IMR-90 (cell line): ENCODE results near the gene FAM131B. TPM values are rescaled to one million over a fixed set of nuclear protein-coding genes. Genes with fewer than 3 reads are reported as not detected.

ENCODE experiments used
- ATAC-seq: fragments of 200-7000 bp; cut with Tn5 transposase; 2 replicates; pipeline ENCODE4 v1.9.1; 2020; ENCODE audit warnings: low read depth, mild to moderate bottlenecking, moderate library complexity
- BruUV-seq: library from RNA; stranded (reverse); fragments of 400-500 nt; replicated peaks from 2 replicates; lab custom pipeline; 2021; lab: Mats Ljungman, UMichigan
- CTCF ChIA-PET: fragments of 300-600 bp; formaldehyde crosslinking; extraction: SDS; loops from one replicate; lab custom pipeline; 2021; ENCODE audit warnings: antibody characterized with exemption; lab: Yijun Ruan, JAX
- POLR2A ChIA-PET: fragments of 300-600 bp; sonication (Branson Sonifier 250); formaldehyde crosslinking; loops from one replicate; lab custom pipeline; 2022; ENCODE audit warnings: antibody characterized with exemption; ENCODE audit not compliant: unreplicated experiment; lab: Charles Lee
- DNase-seq: peaks from one replicate; pipeline ENCODE4 v3.0.0; 2013
- H2AFZ ChIP-seq: replicated peaks from 2 replicates; pipeline ENCODE3; 2013; ENCODE audit warnings: low read length, mild to moderate bottlenecking; ENCODE audit not compliant: poor library complexity
- H2AK5ac ChIP-seq: 2 replicates; pipeline ENCODE4 v1.6.1; 2013; ENCODE audit warnings: low read depth, low read length, inconsistent platforms
- H2AK9ac ChIP-seq: replicated peaks from 2 replicates; pipeline ENCODE3; 2013; ENCODE audit warnings: mild to moderate bottlenecking, low read depth, low read length, moderate library complexity; ENCODE audit not compliant: poor library complexity
- H2BK120ac ChIP-seq: 2 replicates; pipeline ENCODE4 v1.6.1; 2013; ENCODE audit warnings: low read depth, low read length, inconsistent platforms
- H2BK15ac ChIP-seq: 3 replicates; pipeline ENCODE4 v1.6.1; 2013; ENCODE audit warnings: low read depth, low read length, inconsistent platforms
- H2BK20ac ChIP-seq: 2 replicates; pipeline ENCODE4 v1.6.1; 2013; ENCODE audit warnings: low read depth, mild to moderate bottlenecking, inconsistent platforms, low read length, moderate library complexity
- H2BK5ac ChIP-seq: 2 replicates; pipeline ENCODE4 v1.6.1; 2013; ENCODE audit warnings: mild to moderate bottlenecking, low read depth, low read length, inconsistent platforms; ENCODE audit not compliant: poor library complexity, severe bottlenecking
- H3K14ac ChIP-seq: replicated peaks from 2 replicates; pipeline ENCODE4 v1.6.1; 2013; ENCODE audit warnings: low read depth, low read length, inconsistent platforms
- H3K18ac ChIP-seq: 2 replicates; pipeline ENCODE4 v1.6.1; 2013; ENCODE audit warnings: low read depth, low read length, control low read depth
- H3K23ac ChIP-seq: 2 replicates; pipeline ENCODE4 v1.6.1; 2013; ENCODE audit warnings: low read depth, low read length, inconsistent platforms
- H3K27ac ChIP-seq: 2 replicates; pipeline ENCODE4 v1.5.1; 2013; ENCODE audit warnings: mild to moderate bottlenecking, control low read depth, low read length; ENCODE audit not compliant: insufficient read depth
- H3K27me3 ChIP-seq: 2 replicates; pipeline ENCODE4 v1.6.1; 2013; ENCODE audit warnings: low read length; ENCODE audit not compliant: control insufficient read depth, insufficient read depth
- H3K36me3 ChIP-seq: 2 replicates; pipeline ENCODE4 v1.6.1; 2013; ENCODE audit warnings: low read length, mixed read lengths; ENCODE audit not compliant: control insufficient read depth, insufficient read depth
- H3K4ac ChIP-seq: 2 replicates; pipeline ENCODE4 v1.6.1; 2013; ENCODE audit warnings: low read depth, low read length, inconsistent platforms
- H3K4me1 ChIP-seq: 2 replicates; pipeline ENCODE4 v1.6.1; 2013; ENCODE audit warnings: low read length, mixed read lengths; ENCODE audit not compliant: control insufficient read depth, insufficient read depth
- H3K4me2 ChIP-seq: 2 replicates; pipeline ENCODE4 v1.6.1; 2013; ENCODE audit warnings: low read depth, mild to moderate bottlenecking, control low read depth, low read length, moderate library complexity
- H3K4me3 ChIP-seq: 2 replicates; pipeline ENCODE4 v1.5.1; 2013; ENCODE audit warnings: low read depth, mild to moderate bottlenecking, control low read depth, low read length, moderate library complexity; ENCODE audit not compliant: insufficient read depth
- H3K56ac ChIP-seq: 2 replicates; pipeline ENCODE4 v1.6.1; 2013; ENCODE audit warnings: low read length, inconsistent platforms; ENCODE audit not compliant: insufficient read depth; ENCODE audit errors: extremely low read depth
- H3K79me1 ChIP-seq, 2 experiments: 2 replicates each; pipeline ENCODE4 v1.6.1; 2013; ENCODE audit warnings: low read length in 2 of 2, inconsistent platforms in 1 of 2, low read depth in 1 of 2
- H3K9ac ChIP-seq: 2 replicates; pipeline ENCODE4 v1.6.1; 2013; ENCODE audit warnings: low read depth, low read length, control low read depth
- H3K9me1 ChIP-seq: 2 replicates; pipeline ENCODE4 v1.6.1; 2013; ENCODE audit warnings: low read length, inconsistent platforms; ENCODE audit not compliant: insufficient read depth
- H3K9me3 ChIP-seq: 2 replicates; pipeline ENCODE4 v1.6.1; 2013; ENCODE audit warnings: low read length; ENCODE audit not compliant: control insufficient read depth, insufficient read depth
- H4K20me1 ChIP-seq: 2 replicates; pipeline ENCODE4 v1.6.1; 2013; ENCODE audit warnings: low read length, inconsistent platforms; ENCODE audit not compliant: insufficient read depth
- H4K5ac ChIP-seq: 2 replicates; pipeline ENCODE4 v1.6.1; 2013; ENCODE audit warnings: mild to moderate bottlenecking, low read depth, low read length, control low read depth
- H4K8ac ChIP-seq, 2 experiments: 2 replicates each; pipeline ENCODE4 v1.6.1; 2013; ENCODE audit warnings: low read depth in 2 of 2, low read length in 2 of 2, control low read depth in 1 of 2, inconsistent platforms in 1 of 2
- H4K91ac ChIP-seq: 2 replicates; pipeline ENCODE4 v1.6.1; 2013; ENCODE audit warnings: low read depth, low read length, inconsistent platforms; ENCODE audit not compliant: insufficient read depth
- BHLHE40 ChIP-seq: fragments of 150-350 bp; IDR thresholded peaks from 2 replicates; pipeline ENCODE4 v1.6.1; 2016; ENCODE audit warnings: mild to moderate bottlenecking, low read depth, low read length
- CHD1 ChIP-seq: IDR thresholded peaks from 2 replicates; pipeline ENCODE4 v1.6.1; 2012; ENCODE audit warnings: low read depth, low read length, improper control_type of control experiment
- MAFK ChIP-seq: IDR thresholded peaks from 2 replicates; pipeline ENCODE4 v1.6.1; 2012; ENCODE audit warnings: low read depth, low read length, improper control_type of control experiment
- MAZ ChIP-seq: IDR thresholded peaks from 2 replicates; pipeline ENCODE4 v1.6.1; 2012; ENCODE audit warnings: low read depth, mild to moderate bottlenecking, low read length, improper control_type of control experiment, moderate library complexity, borderline replicate concordance
- MXI1 ChIP-seq: IDR thresholded peaks from 2 replicates; pipeline ENCODE4 v1.6.1; 2012; ENCODE audit warnings: low read depth, mild to moderate bottlenecking, low read length, moderate library complexity, borderline replicate concordance
- POLR2A ChIP-seq: IDR thresholded peaks from 2 replicates; pipeline ENCODE4 v1.6.1; 2012; ENCODE audit warnings: mild to moderate bottlenecking, low read depth, low read length
- RAD21 ChIP-seq: IDR thresholded peaks from 2 replicates; pipeline ENCODE4 v1.6.1; 2012; ENCODE audit warnings: low read length, improper control_type of control experiment
- RCOR1 ChIP-seq: IDR thresholded peaks from 2 replicates; pipeline ENCODE4 v1.6.1; 2012; ENCODE audit warnings: mild to moderate bottlenecking, low read length, improper control_type of control experiment; ENCODE audit not compliant: insufficient replicate concordance
- RFX5 ChIP-seq: IDR thresholded peaks from 2 replicates; pipeline ENCODE4 v1.8.0; 2012; ENCODE audit warnings: low read depth, mild to moderate bottlenecking, low read length, moderate library complexity
- SMC3 ChIP-seq: fragments of 150-350 bp; IDR thresholded peaks from 2 replicates; pipeline ENCODE4 v1.6.1; 2016; ENCODE audit warnings: low read depth, mild to moderate bottlenecking, antibody characterized with exemption, low read length, moderate library complexity
- WGBS, 2 experiments: methylation state at CpG; one replicate each; pipeline versions ENCODE4 v1.1.5 to v1.1.7; 2013; ENCODE audit warnings: missing lambda C conversion rate in 2 of 2; ENCODE audit not compliant: insufficient read length in 1 of 2; ENCODE audit errors: extremely low coverage in 2 of 2; 5-methylcytosine and 5-hydroxymethylcytosine counted together
- dilution Hi-C: fragments of 300-500 bp; cut with HindIII; formaldehyde crosslinking; loops from one replicate; pipeline ENCODE4 v1.14.3; 2018; ENCODE audit warnings: low sequenced_read_pairs; ENCODE audit not compliant: unreplicated experiment
- in situ Hi-C: fragments of 300-500 bp; cut with MboI; formaldehyde crosslinking; loops from 3 replicates; pipeline ENCODE4 v1.14.3; 2019; ENCODE audit warnings: low sequenced_read_pairs, inconsistent platforms, mixed read lengths
- intact Hi-C: fragments of 100-400 bp; cut with micrococcal nuclease; formaldehyde crosslinking; loops from 2 replicates; pipeline ENCODE4 v1.10.0; 2022
- polyA plus RNA-seq, 3 experiments: library from polyadenylated mRNA; depleted of rRNA; stranded (reverse); fragments of >200 nt; gene quantifications; 2 replicates each; pipeline ENCODE4 v1.2.3, GENCODE V29; 2012; ENCODE audit warnings: low replicate concordance in 1 of 3
- total RNA-seq: library from RNA; depleted of rRNA; stranded (reverse); fragments of >200 nt; gene quantifications from 2 replicates; pipeline ENCODE4 v1.2.3, GENCODE V29; 2012
- TF ChIP-seq, protein P1 (sequence below): fragments of 150-350 bp; IDR thresholded peaks from 2 replicates; pipeline ENCODE4 v1.6.1; 2016; ENCODE audit warnings: low read depth, mild to moderate bottlenecking, low read length, moderate library complexity, borderline replicate concordance
- TF ChIP-seq, protein P2 (sequence below): conservative IDR thresholded peaks from 2 replicates; pipeline ENCODE4 v1.5.1; 2012; ENCODE audit warnings: mild to moderate bottlenecking, low read depth, low read length, improper control_type of control experiment
- TF ChIP-seq, protein P3 (sequence below): fragments of 150-350 bp; IDR thresholded peaks from 2 replicates; pipeline ENCODE4 v1.6.1; 2017; ENCODE audit warnings: mild to moderate bottlenecking, antibody characterized with exemption, low read length, low read depth

The FAM131B gene
- total and polyA plus RNA-seq, 2 of the 4 experiments (the other 2 are of a cell fraction) = 3.4 to 4.3 TPM

DNA sequence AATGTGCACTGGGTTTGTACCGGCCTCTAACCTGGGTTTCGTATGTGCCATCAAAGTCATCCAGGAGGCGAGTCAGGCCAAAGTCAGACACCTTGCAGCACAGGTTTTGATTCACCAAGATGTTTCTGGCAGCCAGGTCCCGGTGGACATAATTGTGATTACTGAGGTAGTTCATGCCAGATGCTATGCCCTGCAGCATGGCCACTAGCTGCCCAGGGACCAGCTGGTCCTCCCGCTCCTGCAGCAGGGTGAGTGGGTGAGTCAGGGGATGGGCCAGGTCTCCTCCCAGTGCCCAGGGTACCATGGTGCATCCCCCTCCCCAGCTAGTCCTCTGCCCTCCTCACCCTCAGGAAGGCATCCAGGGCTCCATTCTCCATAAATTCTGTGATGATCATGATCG, 32.3 kb upstream of the FAM131B start:
- peaks cover 31% of the 10 kb centered on the region for H3K36me3 ChIP-seq
- no peak overlapping the region for H3K27ac ChIP-seq
- H2AFZ ChIP-seq = peak overlapping the region; percentile 38
- no peak for TF ChIP-seq MAFK
- TF ChIP-seq SMC3 = no peak
- TF ChIP-seq, protein P1, sequence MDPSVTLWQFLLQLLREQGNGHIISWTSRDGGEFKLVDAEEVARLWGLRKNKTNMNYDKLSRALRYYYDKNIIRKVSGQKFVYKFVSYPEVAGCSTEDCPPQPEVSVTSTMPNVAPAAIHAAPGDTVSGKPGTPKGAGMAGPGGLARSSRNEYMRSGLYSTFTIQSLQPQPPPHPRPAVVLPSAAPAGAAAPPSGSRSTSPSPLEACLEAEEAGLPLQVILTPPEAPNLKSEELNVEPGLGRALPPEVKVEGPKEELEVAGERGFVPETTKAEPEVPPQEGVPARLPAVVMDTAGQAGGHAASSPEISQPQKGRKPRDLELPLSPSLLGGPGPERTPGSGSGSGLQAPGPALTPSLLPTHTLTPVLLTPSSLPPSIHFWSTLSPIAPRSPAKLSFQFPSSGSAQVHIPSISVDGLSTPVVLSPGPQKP = no peak
- TF ChIP-seq POLR2A = no peak
- TF ChIP-seq BHLHE40 = no peak
- TF ChIP-seq, protein P2, sequence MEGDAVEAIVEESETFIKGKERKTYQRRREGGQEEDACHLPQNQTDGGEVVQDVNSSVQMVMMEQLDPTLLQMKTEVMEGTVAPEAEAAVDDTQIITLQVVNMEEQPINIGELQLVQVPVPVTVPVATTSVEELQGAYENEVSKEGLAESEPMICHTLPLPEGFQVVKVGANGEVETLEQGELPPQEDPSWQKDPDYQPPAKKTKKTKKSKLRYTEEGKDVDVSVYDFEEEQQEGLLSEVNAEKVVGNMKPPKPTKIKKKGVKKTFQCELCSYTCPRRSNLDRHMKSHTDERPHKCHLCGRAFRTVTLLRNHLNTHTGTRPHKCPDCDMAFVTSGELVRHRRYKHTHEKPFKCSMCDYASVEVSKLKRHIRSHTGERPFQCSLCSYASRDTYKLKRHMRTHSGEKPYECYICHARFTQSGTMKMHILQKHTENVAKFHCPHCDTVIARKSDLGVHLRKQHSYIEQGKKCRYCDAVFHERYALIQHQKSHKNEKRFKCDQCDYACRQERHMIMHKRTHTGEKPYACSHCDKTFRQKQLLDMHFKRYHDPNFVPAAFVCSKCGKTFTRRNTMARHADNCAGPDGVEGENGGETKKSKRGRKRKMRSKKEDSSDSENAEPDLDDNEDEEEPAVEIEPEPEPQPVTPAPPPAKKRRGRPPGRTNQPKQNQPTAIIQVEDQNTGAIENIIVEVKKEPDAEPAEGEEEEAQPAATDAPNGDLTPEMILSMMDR = no peak
- TF ChIP-seq RCOR1 = no peak
- no peak for TF ChIP-seq MXI1
- no peak for TF ChIP-seq MAZ
- no peak for TF ChIP-seq RAD21
- TF ChIP-seq, protein P3, sequence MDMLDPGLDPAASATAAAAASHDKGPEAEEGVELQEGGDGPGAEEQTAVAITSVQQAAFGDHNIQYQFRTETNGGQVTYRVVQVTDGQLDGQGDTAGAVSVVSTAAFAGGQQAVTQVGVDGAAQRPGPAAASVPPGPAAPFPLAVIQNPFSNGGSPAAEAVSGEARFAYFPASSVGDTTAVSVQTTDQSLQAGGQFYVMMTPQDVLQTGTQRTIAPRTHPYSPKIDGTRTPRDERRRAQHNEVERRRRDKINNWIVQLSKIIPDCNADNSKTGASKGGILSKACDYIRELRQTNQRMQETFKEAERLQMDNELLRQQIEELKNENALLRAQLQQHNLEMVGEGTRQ = no peak
- TF ChIP-seq CHD1 = no peak
- TF ChIP-seq RFX5 = no peak
- ChIA-PET POLR2A (no interaction called here), CTCF (no interaction called here)
- no TSS peak for BruUV-seq
- H3K56ac ChIP-seq = no peak overlapping the region
- H3K4ac ChIP-seq = no peak overlapping the region
- no peak overlapping the region for H3K4me2 ChIP-seq
- no peak overlapping the region for H2BK120ac ChIP-seq
- no peak overlapping the region for H3K14ac ChIP-seq
- 90% methylated on average over 4 of the region's 6 CpGs; no CpG with 5 or more reads in 1 of the 2 experiments for WGBS, 2 experiments
- no peak overlapping the region for H2BK15ac ChIP-seq
- H3K23ac ChIP-seq = no peak overlapping the region
- no peak overlapping the region for H4K91ac ChIP-seq
- peaks cover 8 to 28% of the 10 kb centered on the region in 2 experiments; a peak in 3 of 4 replicates for H3K79me1 ChIP-seq
- dilution Hi-C loops = no loop called here
- H3K4me1 ChIP-seq = peaks cover 32% of the 10 kb centered on the region
- H2BK20ac ChIP-seq = no peak overlapping the region
- H4K5ac ChIP-seq = no peak overlapping the region
- H3K9me3 ChIP-seq = no peaks in the 10 kb centered on the region
- H3K18ac ChIP-seq = no peak overlapping the region
- in situ Hi-C loops = no loop called here
- no peak overlapping the region for H3K9ac ChIP-seq
- peaks cover 3% of the 10 kb centered on the region; the same call in 1 of the 2 replicates for H3K27me3 ChIP-seq
- no peak overlapping the region for H2AK5ac ChIP-seq
- H2BK5ac ChIP-seq = no peak overlapping the region
- H3K4me3 ChIP-seq = no peak overlapping the region
- intact Hi-C loops = loop anchor here (5.0 kb wide), 1 partner anchor 98 kb away; no protein-coding TSS in a partner anchor
- peaks cover 44% of the 10 kb centered on the region for H4K20me1 ChIP-seq
- no peak for DNase-seq
- ATAC-seq = no peak
- H4K8ac ChIP-seq = no peak overlapping the region
- peaks cover 26% of the 10 kb centered on the region for H3K9me1 ChIP-seq
- H2AK9ac ChIP-seq = no peak overlapping the region
